ENCODE data around the gene CDCA7L. TPM values are rescaled to one million over a fixed set of nuclear protein-coding genes. Genes with fewer than 3 reads are reported as not detected.
"Not testable (repeated sequence)": the region's sequence is repeated elsewhere in the genome, so short reads cannot be mapped to it uniquely, and the experiment has no call there.

The CDCA7L gene
- total and polyA plus RNA-seq, 5 donors: 29.7 to 89.6 (median 60.2) TPM

DNA sequence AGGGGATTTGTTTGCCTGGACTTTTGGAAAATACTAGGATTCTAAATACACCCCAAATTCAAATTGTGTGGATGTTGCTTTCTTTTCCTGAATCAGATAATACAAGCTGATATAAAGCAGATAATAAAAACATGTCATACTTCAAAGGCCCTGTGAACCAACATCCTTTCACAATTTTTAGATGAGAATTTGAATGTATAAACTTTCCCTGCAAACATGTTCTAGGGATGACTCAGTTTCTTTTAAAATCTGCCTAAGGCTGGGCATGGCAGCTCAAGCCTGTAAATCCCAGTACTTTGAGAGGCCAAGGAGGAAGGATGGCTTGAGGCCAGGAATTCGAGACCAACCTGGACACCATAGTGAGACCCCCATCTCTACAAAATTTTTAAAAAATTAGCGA lies 62.2 kb downstream of the CDCA7L start:
- DNase-seq; ATAC-seq; H3K4me3 ChIP-seq (ENCODE audit: low read length); intact Hi-C loops (cut with DNase I); H3K27ac ChIP-seq (ENCODE audit: low read length); H3K4me1 ChIP-seq (ENCODE audit: control insufficient read depth, insufficient read depth, low read length); H3K27me3 ChIP-seq (ENCODE audit: control insufficient read depth, insufficient read depth); H3K9me3 ChIP-seq (ENCODE audit: control insufficient read depth, low read length): not testable (repeated sequence)
- 89% methylated on average over 2 of the region's 2 CpGs for WGBS

DNA sequence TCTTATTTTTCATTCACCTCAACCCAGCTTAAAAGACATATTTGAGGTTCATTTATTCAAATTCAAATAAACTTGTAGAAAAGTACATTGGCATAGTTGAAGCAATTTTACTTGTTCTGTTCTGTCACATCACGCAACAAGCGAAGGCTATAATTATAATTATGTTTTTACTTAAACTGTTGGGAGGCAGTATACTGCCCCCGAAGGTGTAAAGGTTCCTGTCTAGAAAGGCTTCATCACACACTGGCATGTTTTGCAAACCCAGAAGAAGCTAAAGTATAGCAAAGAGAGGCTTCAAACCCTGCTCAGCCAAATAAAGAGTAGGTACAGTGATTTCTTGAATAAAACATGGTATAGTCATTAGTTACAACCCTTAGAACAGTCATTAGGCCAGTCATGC lies 62.6 kb downstream of the CDCA7L start:
- Histone ChIP-seq H3K27me3 (ENCODE audit: control insufficient read depth, insufficient read depth) (no peaks in the 10 kb centered on the region), H3K9me3 (ENCODE audit: control insufficient read depth, low read length) (no peaks in the 10 kb centered on the region), H3K4me3 (ENCODE audit: low read length) (no peak overlapping the region), H3K27ac (ENCODE audit: low read length) (no peak overlapping the region), H3K4me1 (ENCODE audit: control insufficient read depth, insufficient read depth, low read length) (no peaks in the 10 kb centered on the region)
- ATAC-seq (no peak), DNase-seq (no peak)
- 93% methylated on average over 3 of the region's 3 CpGs for WGBS
- intact Hi-C loops (cut with DNase I): no loop called here

DNA sequence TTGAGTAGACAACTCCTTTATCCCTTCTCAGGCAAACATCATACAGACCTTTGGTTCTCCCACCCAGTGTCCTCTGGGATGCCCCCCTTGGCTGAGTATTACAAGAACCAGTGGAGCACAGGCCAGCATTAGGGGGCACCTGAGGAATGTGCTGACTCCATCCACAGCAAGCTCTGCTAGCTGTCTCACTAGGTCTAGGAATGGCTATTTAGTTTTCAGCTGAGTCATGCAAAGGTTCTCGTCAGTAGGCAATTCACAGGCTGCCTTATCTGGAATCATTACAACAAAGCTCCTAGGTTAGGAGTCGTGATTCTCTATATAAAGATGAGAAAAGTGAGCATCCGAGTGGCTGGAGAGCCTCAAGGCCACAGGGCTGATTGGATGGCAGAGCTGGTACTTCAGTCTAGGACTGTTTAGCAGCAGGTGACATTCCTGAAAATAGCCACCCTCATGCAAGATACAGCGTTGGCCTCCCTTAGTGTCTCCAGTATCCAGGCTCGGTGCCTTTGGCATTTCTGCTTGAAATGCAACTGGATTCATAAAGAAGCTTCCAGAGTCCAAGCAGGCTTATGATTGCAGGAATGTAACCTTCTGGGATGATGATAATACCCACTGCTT lies 75.8 kb downstream of the CDCA7L start:
- no peaks in the 10 kb centered on the region for H3K9me3 ChIP-seq (ENCODE audit: control insufficient read depth, low read length)
- no peaks in the 10 kb centered on the region for H3K27me3 ChIP-seq (ENCODE audit: control insufficient read depth, insufficient read depth)
- no peak overlapping the region for H3K4me3 ChIP-seq (ENCODE audit: low read length)
- no peaks in the 10 kb centered on the region for H3K4me1 ChIP-seq (ENCODE audit: control insufficient read depth, insufficient read depth, low read length)
- ATAC-seq (peak in 1 of 2 donors; percentile 55), DNase-seq (no peak)
- intact Hi-C loops (cut with DNase I): no loop called here
- whole genome bisulfite sequencing: 39% methylated on average over 5 of the region's 5 CpGs
- no peak overlapping the region for H3K27ac ChIP-seq (ENCODE audit: low read length)

DNA sequence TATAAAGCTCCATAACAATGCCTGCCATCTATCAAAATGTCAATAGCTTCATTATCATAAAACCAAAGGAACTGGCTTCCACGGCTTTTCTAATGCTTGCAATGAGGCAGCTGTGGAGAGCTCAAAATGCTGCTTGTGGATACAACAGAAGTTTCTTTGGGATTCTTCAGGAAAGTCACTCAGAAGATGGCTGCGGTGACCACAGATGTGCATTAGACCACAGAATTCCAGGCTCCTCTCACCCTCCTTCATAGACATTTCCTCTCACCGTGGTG lies 77.2 kb downstream of the CDCA7L start:
- Histone ChIP-seq H3K4me3 (ENCODE audit: low read length) (no peak overlapping the region), H3K27me3 (ENCODE audit: control insufficient read depth, insufficient read depth) (no peaks in the 10 kb centered on the region), H3K4me1 (ENCODE audit: control insufficient read depth, insufficient read depth, low read length) (no peaks in the 10 kb centered on the region), H3K9me3 (ENCODE audit: control insufficient read depth, low read length) (no peaks in the 10 kb centered on the region), H3K27ac (ENCODE audit: low read length) (no peak overlapping the region)
- DNase-seq (no peak), ATAC-seq (no peak)
- intact Hi-C loops (cut with DNase I): no loop called here
- 50% methylated on average over 3 of the region's 3 CpGs for WGBS

DNA sequence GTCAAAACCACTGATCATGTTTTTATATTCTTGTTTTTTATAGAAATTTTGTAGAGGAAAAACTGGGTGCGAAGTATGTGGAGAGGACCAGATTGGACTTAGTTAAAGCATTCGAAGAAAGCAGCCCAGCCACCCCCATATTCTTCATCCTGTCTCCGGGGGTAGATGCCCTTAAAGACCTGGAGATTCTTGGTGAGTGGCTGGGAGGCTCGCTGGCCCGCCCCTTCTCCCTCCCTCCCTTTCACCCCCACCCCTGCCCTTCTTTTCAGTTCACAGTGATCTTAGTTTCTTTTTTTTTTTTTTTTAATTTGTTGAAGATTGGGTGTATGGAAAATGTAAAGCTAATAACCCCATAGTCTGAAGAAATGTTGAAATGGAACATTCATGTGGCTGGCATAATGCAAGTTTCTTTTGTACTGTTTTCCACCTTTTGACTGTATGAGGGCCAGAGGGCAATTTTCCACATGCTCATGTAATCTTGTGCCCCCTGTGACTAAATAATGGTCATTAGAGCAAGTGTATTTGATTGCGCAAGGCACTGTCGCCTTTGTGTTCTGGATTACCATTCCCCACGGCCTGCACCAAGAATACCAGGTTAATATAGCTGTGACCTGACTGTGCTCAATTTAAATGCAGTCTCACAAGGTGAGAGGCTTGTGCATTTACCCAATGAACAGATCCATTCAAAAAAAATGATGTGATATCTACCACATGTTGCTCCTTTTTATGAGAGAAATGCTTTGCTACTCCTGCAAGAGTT lies 77.7 kb downstream of the CDCA7L start:
- H3K27me3 ChIP-seq (ENCODE audit: control insufficient read depth, insufficient read depth): no peaks in the 10 kb centered on the region
- no peak overlapping the region for H3K27ac ChIP-seq (ENCODE audit: low read length)
- ATAC-seq (no peak), DNase-seq (no peak)
- no peak overlapping the region for H3K4me3 ChIP-seq (ENCODE audit: low read length)
- intact Hi-C loops (cut with DNase I): no loop called here
- no peaks in the 10 kb centered on the region for H3K9me3 ChIP-seq (ENCODE audit: control insufficient read depth, low read length)
- WGBS: 74% methylated on average over 8 of the region's 8 CpGs
- no peaks in the 10 kb centered on the region for H3K4me1 ChIP-seq (ENCODE audit: control insufficient read depth, insufficient read depth, low read length)

DNA sequence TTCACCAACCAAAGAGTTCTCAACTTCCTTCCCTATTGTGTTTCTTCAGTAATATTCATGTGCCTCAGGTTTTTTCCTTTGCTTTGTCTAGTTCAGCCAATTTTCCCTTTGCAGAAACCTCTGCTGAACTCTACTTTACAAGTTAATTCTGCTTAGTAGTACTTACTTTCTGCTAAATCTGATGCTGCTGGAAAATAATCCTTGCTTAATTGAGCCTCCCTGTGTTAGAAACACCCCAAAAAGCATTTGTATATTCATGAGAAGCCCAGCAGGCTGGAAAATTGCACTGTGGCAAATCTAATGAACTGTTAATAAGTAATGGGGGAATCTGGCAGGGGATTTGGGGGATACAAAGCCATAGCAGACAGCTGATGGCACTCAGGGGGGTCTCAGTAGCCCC lies 78.5 kb downstream of the CDCA7L start:
- ATAC-seq (no peak), DNase-seq (no peak)
- H3K4me3 ChIP-seq (ENCODE audit: low read length): no peak overlapping the region
- no peaks in the 10 kb centered on the region for H3K27me3 ChIP-seq (ENCODE audit: control insufficient read depth, insufficient read depth)
- no peaks in the 10 kb centered on the region for H3K9me3 ChIP-seq (ENCODE audit: control insufficient read depth, low read length)
- H3K4me1 ChIP-seq (ENCODE audit: control insufficient read depth, insufficient read depth, low read length): no peaks in the 10 kb centered on the region
- intact Hi-C loops (cut with DNase I): no loop called here
- H3K27ac ChIP-seq (ENCODE audit: low read length): no peak overlapping the region

DNA sequence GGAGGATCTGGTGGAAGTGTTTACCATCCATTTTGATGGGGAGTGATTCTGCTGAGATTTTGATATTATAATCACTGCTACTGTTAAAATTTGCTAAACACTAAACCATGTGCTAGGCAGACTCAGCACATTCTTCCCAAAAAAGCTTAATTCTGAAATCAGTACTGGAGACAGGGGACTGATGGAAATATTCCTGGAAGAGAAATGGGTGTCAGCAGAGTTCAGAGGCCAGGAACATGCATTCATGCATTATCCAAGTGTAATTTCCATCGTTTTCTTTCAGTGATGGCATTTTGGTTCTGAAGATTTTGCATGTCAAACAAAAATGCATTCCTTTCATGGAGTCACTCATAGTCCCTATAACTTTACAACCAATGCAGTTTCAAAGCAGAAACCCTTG lies 79.0 kb downstream of the CDCA7L start:
- ATAC-seq: no peak
- no peak overlapping the region for H3K4me3 ChIP-seq (ENCODE audit: low read length)
- intact Hi-C loops (cut with DNase I): no loop called here
- no peaks in the 10 kb centered on the region for H3K27me3 ChIP-seq (ENCODE audit: control insufficient read depth, insufficient read depth)
- no peaks in the 10 kb centered on the region for H3K9me3 ChIP-seq (ENCODE audit: control insufficient read depth, low read length)
- H3K27ac ChIP-seq (ENCODE audit: low read length): no peak overlapping the region
- 47% methylated on average over 1 of the region's 1 CpG for WGBS
- no peak for DNase-seq
- no peaks in the 10 kb centered on the region for H3K4me1 ChIP-seq (ENCODE audit: control insufficient read depth, insufficient read depth, low read length)

DNA sequence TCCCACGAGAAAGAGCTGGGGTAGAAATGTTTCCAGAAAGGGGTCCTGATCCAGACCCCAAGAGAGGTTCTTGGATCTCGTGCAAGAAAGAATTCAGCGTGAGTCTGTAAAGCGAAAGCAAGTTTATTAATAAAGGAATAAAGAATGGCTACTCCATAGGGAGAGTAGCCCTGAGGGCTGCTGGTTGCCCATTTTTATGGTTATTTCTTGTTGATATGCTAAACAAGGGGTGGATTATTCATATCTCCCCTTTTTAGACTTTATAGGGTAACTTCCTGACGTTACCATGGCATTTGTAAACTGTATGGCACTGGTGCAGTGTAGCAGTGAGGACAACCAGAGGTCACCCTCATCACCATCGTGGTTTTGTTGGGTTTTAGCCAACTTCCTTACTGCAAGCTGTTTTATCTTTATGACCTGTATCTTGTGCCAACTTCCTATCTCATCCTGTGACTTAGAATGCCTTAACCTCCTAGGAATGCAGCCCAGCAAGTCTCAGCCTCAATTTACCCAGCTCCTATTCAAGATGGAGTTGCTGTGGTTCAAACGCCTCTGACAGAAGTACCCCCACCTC lies 80.0 kb downstream of the CDCA7L start:
- H3K4me3 ChIP-seq (ENCODE audit: low read length); H3K27ac ChIP-seq (ENCODE audit: low read length); H3K27me3 ChIP-seq (ENCODE audit: control insufficient read depth, insufficient read depth); ATAC-seq; H3K4me1 ChIP-seq (ENCODE audit: control insufficient read depth, insufficient read depth, low read length); DNase-seq; H3K9me3 ChIP-seq (ENCODE audit: control insufficient read depth, low read length); intact Hi-C loops (cut with DNase I): not testable (repeated sequence)
- 61% methylated on average over 7 of the region's 7 CpGs for WGBS

DNA sequence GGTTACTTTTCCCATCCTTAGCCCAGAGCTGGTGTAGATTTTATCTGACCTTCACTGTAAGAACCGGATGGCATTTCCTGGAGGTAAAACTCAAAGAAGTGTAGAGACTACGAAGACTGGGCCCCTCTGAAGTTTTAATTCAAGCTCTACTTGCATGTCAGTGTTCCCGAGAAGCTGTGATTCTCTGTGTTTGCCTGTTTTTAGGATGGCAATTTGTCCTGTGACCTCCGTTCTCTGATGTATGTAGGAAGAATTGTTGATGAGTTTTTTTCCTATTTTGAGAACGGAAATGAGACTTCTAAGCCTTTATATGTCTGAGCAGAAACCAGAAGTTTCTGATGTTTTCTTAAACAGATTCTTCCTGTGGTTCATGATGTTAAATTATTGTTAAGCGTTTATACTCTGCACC lies 94.1 kb downstream of the CDCA7L start:
- no peak for DNase-seq
- WGBS: 58% methylated on average over 6 of the region's 6 CpGs
- intact Hi-C loops (cut with DNase I): no loop called here
- Histone ChIP-seq H3K27me3 (ENCODE audit: control insufficient read depth, insufficient read depth) (no peaks in the 10 kb centered on the region), H3K4me1 (ENCODE audit: control insufficient read depth, insufficient read depth, low read length) (no peaks in the 10 kb centered on the region), H3K4me3 (ENCODE audit: low read length) (no peak overlapping the region), H3K27ac (ENCODE audit: low read length) (no peak overlapping the region), H3K9me3 (ENCODE audit: control insufficient read depth, low read length) (no peaks in the 10 kb centered on the region)
- ATAC-seq: no peak

All from right cardiac atrium (tissue), 5 donors.